Measurements from ENCODE around the gene PDE7B.

DNA sequence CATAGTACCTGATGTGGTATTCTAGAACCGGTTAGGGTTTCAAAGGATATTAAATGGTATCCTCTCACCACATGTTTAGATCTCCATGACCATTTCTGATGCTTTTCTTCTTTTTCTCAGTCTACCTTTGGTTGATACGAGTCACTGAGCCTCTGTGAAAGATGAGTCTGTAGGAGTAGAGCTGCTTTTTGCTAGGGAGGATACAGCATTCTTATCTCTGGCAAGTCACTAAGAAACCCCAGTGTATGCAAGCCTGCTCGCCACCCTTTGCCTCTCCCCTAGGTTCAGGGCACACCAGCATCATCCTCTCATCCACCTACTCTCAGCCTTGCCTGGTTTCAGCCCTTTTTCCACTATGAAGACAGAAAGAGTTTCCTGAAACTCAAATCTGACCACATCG lies 308.7 kb downstream of the PDE7B start:
- TF ChIP-seq, protein P1, sequence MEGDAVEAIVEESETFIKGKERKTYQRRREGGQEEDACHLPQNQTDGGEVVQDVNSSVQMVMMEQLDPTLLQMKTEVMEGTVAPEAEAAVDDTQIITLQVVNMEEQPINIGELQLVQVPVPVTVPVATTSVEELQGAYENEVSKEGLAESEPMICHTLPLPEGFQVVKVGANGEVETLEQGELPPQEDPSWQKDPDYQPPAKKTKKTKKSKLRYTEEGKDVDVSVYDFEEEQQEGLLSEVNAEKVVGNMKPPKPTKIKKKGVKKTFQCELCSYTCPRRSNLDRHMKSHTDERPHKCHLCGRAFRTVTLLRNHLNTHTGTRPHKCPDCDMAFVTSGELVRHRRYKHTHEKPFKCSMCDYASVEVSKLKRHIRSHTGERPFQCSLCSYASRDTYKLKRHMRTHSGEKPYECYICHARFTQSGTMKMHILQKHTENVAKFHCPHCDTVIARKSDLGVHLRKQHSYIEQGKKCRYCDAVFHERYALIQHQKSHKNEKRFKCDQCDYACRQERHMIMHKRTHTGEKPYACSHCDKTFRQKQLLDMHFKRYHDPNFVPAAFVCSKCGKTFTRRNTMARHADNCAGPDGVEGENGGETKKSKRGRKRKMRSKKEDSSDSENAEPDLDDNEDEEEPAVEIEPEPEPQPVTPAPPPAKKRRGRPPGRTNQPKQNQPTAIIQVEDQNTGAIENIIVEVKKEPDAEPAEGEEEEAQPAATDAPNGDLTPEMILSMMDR (IDR thresholded peaks at IDR 0.05; ENCODE audit: low read length) = no peak
- no peak for TF ChIP-seq EZH2 (optimal IDR thresholded peaks at IDR 0.05; ENCODE audit: low read depth, low read length)
- TF ChIP-seq EZH2phosphoT487 (IDR thresholded peaks at IDR 0.05; ENCODE audit: low read length) = no peak

All from MM.1S (cell line).